ENCODE measurements around the gene NR3C2.

- TF ChIP-seq CTCF (IDR thresholded peaks at IDR 0.05) (no peak), POLR2A (IDR thresholded peaks at IDR 0.05) (no peak)
Observed at GRCh38 chr4:148081267-148081666, 360.9 kb downstream of the NR3C2 start.

All from tibial nerve (tissue), 3 donors.